ENCODE results near the gene STAC2. TPM values are rescaled to one million over a fixed set of nuclear protein-coding genes. Genes with fewer than 3 reads are reported as not detected.
"Not testable (repeated sequence)": the region's sequence is repeated elsewhere in the genome, so short reads cannot be mapped to it uniquely, and the experiment has no call there.

STAC2 gene
- total and polyA plus RNA-seq, 2 donors (not counting 1 experiment from before 2014, with no cell fraction given), result not detected

GRCh38 chr17:39251997-39252396 lies 26.3 kb upstream of the STAC2 start:
- ChIA-PET POLR2A (interaction anchor here (0.7 kb wide), 1 partner anchor 106 kb away, joined by 3 read pairs; no protein-coding TSS in a partner anchor), CTCF (interaction anchor here (1.2 to 1.6 kb wide), 2 partner anchors 8 to 269 kb away, joined by 3 to 4 read pairs; no protein-coding TSS in a partner anchor)
- Histone ChIP-seq H3K4me2 (replicated peaks; ENCODE audit: low read depth, low read length, poor library complexity, severe bottlenecking) (no peak overlapping the region), H3K9ac (ENCODE audit: low read length) (no peak overlapping the region), H4K20me1 (ENCODE audit: control insufficient read depth, insufficient read depth, low read length, poor library complexity, severe bottlenecking) (no peaks in the 10 kb centered on the region), H3K27ac (ENCODE audit: low read length in 2 of 2) (no peak overlapping the region), H3K4me3 (ENCODE audit: control extremely low read depth in 1 of 5, extremely low read depth in 1 of 5, insufficient read depth in 1 of 5, low read depth in 2 of 5, low read length in 4 of 5) (no peak overlapping the region), H2AFZ (ENCODE audit: insufficient read depth, low read depth, low read length, poor library complexity, severe bottlenecking) (no peak overlapping the region), H3K4me1 (ENCODE audit: control insufficient read depth in 2 of 2, insufficient read depth in 2 of 2, low read length in 2 of 2) (no peaks in the 10 kb centered on the region), H3K27me3 (replicated peaks in 1 of 4; ENCODE audit: control extremely low read depth in 1 of 4, control insufficient read depth in 3 of 4, insufficient read depth in 4 of 4, low read length in 3 of 4) (no peaks in the 10 kb centered on the region), H3K36me3 (replicated peaks in 1 of 2; ENCODE audit: control extremely low read depth in 1 of 2, control insufficient read depth in 1 of 2, extremely low read depth in 1 of 2, insufficient read depth in 2 of 2, low read length in 1 of 2) (peaks cover 0 to 15% of the 10 kb centered on the region in 2 experiments), H3K79me2 (ENCODE audit: control insufficient read depth, insufficient read depth, low read length) (no peaks in the 10 kb centered on the region), H3K9me3 (ENCODE audit: control extremely low read depth in 1 of 3, control insufficient read depth in 2 of 3, insufficient read depth in 1 of 3, low read length in 2 of 3) (no peaks in the 10 kb centered on the region)
- no peak overlapping the region for H3K27ac Mint-ChIP-seq
- WGBS (ENCODE audit: insufficient coverage), result no CpG with 5 or more reads among the region's 1 CpG
- no peaks in the 10 kb centered on the region for H3K27me3 Mint-ChIP-seq
- ATAC-seq (ENCODE audit: low read depth), result no peak
- H3K9me3 Mint-ChIP-seq (ENCODE audit: insufficient read depth), result no peaks in the 10 kb centered on the region
- H3K4me1 Mint-ChIP-seq, result no peaks in the 10 kb centered on the region
- H3K4me3 Mint-ChIP-seq, result no peak overlapping the region
- intact Hi-C loops (cut with micrococcal nuclease), result no loop called here
- DNase-seq, result no peak
- TF ChIP-seq EZH2 (IDR thresholded peaks at IDR 0.05; ENCODE audit: borderline replicate concordance, insufficient read depth, low read depth, low read length, poor library complexity, severe bottlenecking) (no peak), CTCF (IDR thresholded peaks at IDR 0.05) (no peak)

- H3K27ac Mint-ChIP-seq; H3K4me2 ChIP-seq (replicated peaks; ENCODE audit: low read depth, low read length, poor library complexity, severe bottlenecking); H3K27ac ChIP-seq (ENCODE audit: low read length in 2 of 2); H3K9ac ChIP-seq (ENCODE audit: low read length); H3K4me1 ChIP-seq (ENCODE audit: control insufficient read depth in 2 of 2, insufficient read depth in 2 of 2, low read length in 2 of 2); H3K27me3 ChIP-seq (replicated peaks in 1 of 4; ENCODE audit: control extremely low read depth in 1 of 4, control insufficient read depth in 3 of 4, insufficient read depth in 4 of 4, low read length in 3 of 4); H3K4me3 ChIP-seq (ENCODE audit: control extremely low read depth in 1 of 5, extremely low read depth in 1 of 5, insufficient read depth in 1 of 5, low read depth in 2 of 5, low read length in 4 of 5); H3K27me3 Mint-ChIP-seq; DNase-seq; H2AFZ ChIP-seq (ENCODE audit: insufficient read depth, low read depth, low read length, poor library complexity, severe bottlenecking); H3K4me3 Mint-ChIP-seq; intact Hi-C loops (cut with micrococcal nuclease); H4K20me1 ChIP-seq (ENCODE audit: control insufficient read depth, insufficient read depth, low read length, poor library complexity, severe bottlenecking); H3K9me3 Mint-ChIP-seq (ENCODE audit: insufficient read depth); H3K9me3 ChIP-seq (ENCODE audit: control extremely low read depth in 1 of 3, control insufficient read depth in 2 of 3, insufficient read depth in 1 of 3, low read length in 2 of 3); ATAC-seq (ENCODE audit: low read depth); H3K4me1 Mint-ChIP-seq; H3K79me2 ChIP-seq (ENCODE audit: control insufficient read depth, insufficient read depth, low read length): not testable (repeated sequence)
- ChIA-PET CTCF (interaction anchor here (0.7 to 21.4 kb wide), 7 partner anchors 11 to 273 kb away, joined by 3 to 707 read pairs (median 4); partner anchors contain the start of gene RPL19), POLR2A (interaction anchor here (0.5 to 0.7 kb wide), 3 partner anchors 72 to 457 kb away, joined by 3 to 9 read pairs (median 7); no protein-coding TSS in a partner anchor)
- 94% methylated on average over 3 of the region's 12 CpGs for WGBS (ENCODE audit: insufficient coverage)
- H3K36me3 ChIP-seq (replicated peaks in 1 of 2; ENCODE audit: control extremely low read depth in 1 of 2, control insufficient read depth in 1 of 2, extremely low read depth in 1 of 2, insufficient read depth in 2 of 2, low read length in 1 of 2), result peaks cover 0 to 12% of the 10 kb centered on the region in 2 experiments
These were observed 24.3 kb upstream of the STAC2 start for GRCh38 chr17:39250076-39250475.
